SJCRH30 (cell line): ENCODE measurements around the gene DCXR. TPM values are rescaled to one million over a fixed set of nuclear protein-coding genes. Genes with fewer than 3 reads are reported as not detected.
"Not testable (repeated sequence)": the region's sequence is repeated elsewhere in the genome, so short reads cannot be mapped to it uniquely, and the experiment has no call there.

ENCODE experiments used
- DNase-seq, 2 experiments: peaks; one replicate each; pipeline ENCODE4 v3.0.0-alpha.2; 2015 to 2020
- H3K27ac ChIP-seq: fragments of 250-450 bp; sonication (Bioruptor Pico); 2 replicates; pipeline ENCODE4 v1.5.1; 2020; ENCODE audit warnings: mild to moderate bottlenecking, moderate library complexity
- H3K27me3 ChIP-seq: fragments of 250-450 bp; sonication (Bioruptor Pico); 2 replicates; pipeline ENCODE4 v1.5.1; 2020; ENCODE audit warnings: mild to moderate bottlenecking, moderate library complexity
- H3K36me3 ChIP-seq: fragments of 250-450 bp; sonication (Bioruptor Pico); 2 replicates; pipeline ENCODE4 v1.5.1; 2020; ENCODE audit warnings: mild to moderate bottlenecking, moderate library complexity
- H3K4me1 ChIP-seq: fragments of 250-450 bp; sonication (Bioruptor Pico); 2 replicates; pipeline ENCODE4 v1.5.1; 2020; ENCODE audit warnings: mild to moderate bottlenecking, moderate library complexity
- H3K4me3 ChIP-seq: fragments of 250-450 bp; sonication (Bioruptor Pico); 2 replicates; pipeline ENCODE4 v1.5.1; 2020; ENCODE audit warnings: mild to moderate bottlenecking, moderate library complexity
- H3K9me3 ChIP-seq: fragments of 250-450 bp; sonication (Bioruptor Pico); replicated peaks from 2 replicates; pipeline ENCODE4 v1.5.1; 2020; ENCODE audit warnings: mild to moderate bottlenecking, moderate library complexity
- total RNA-seq: library from RNA; depleted of rRNA; stranded (reverse); fragments of >200 nt; shearing (Covaris generic); gene quantifications from 2 replicates; pipeline ENCODE4 v1.2.3, GENCODE V29; 2014

DCXR gene
- total RNA-seq, 1 experiment from 2014 or later: 110 TPM

DNA sequence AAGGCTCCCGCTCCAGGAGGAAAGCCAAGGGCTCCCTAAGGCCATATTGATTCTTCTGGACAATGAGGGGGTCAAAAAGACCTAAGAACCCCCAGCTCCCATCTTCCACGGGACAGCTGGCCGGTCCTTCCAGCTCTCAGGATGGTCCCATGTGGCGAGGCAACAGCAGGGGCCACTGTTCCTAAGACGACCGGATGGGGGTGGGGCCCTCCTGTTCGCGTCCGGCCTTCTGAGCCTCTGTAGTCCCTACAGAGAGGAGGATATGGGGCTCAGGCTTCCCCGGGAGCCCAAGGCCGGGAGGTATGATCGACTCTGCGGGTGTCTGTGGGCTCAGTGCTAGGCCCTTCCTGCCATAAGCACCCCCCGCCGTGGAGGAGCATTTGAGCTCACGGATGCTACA lies 6.0 kb upstream of the DCXR start:
- no peaks in the 10 kb centered on the region for H3K27me3 ChIP-seq

DNA sequence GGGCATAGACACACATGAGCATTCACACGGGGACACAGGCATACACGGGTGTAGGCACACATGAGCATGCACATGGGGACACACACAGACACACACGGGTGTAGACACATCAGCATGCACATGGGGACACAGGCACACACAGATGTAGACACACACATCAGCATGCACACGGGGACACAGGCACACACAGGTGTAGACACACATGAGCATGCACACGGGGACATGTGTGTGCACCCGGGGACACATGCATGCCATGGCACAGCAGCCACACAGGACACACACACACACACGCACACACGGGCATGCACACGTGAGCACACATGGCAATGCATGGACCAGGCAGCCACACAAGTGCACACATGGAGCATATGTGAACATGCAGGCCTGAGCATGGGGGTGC lies 5.2 kb upstream of the DCXR start:
- Histone ChIP-seq H3K27ac (no peak overlapping the region), H3K27me3 (no peaks in the 10 kb centered on the region), H3K4me3 (no peak overlapping the region), H3K4me1 (no peaks in the 10 kb centered on the region), H3K9me3 (no peaks in the 10 kb centered on the region), H3K36me3 (no peaks in the 10 kb centered on the region)
- DNase-seq: no peak

More for the DNA sequence above, 6.0 kb upstream of the DCXR start:
- no peaks in the 10 kb centered on the region for H3K4me1 ChIP-seq
- no peak for DNase-seq
- H3K27ac ChIP-seq: no peak overlapping the region
- H3K36me3 ChIP-seq: no peaks in the 10 kb centered on the region
- no peaks in the 10 kb centered on the region for H3K9me3 ChIP-seq
- no peak overlapping the region for H3K4me3 ChIP-seq

- Histone ChIP-seq H3K27me3 (no peaks in the 10 kb centered on the region), H3K4me1 (peaks cover 3% of the 10 kb centered on the region; the same call in 1 of the 2 replicates), H3K27ac (no peak overlapping the region), H3K9me3 (no peaks in the 10 kb centered on the region), H3K36me3 (no peaks in the 10 kb centered on the region), H3K4me3 (no peak overlapping the region)
- DNase-seq: no peak
Measured at GRCh38 chr17:82041144-82041814, 3.8 kb upstream of the DCXR start.

- no peak overlapping the region for H3K4me3 ChIP-seq
Measured at GRCh38 chr17:82039695-82040299, 2.3 kb upstream of the DCXR start.

GRCh38 chr17:82038796-82039409 lies 1.4 kb upstream of the DCXR start:
- not testable (repeated sequence) for DNase-seq, H3K27me3 ChIP-seq, H3K27ac ChIP-seq, H3K36me3 ChIP-seq, H3K9me3 ChIP-seq, H3K4me3 ChIP-seq, H3K4me1 ChIP-seq

More at GRCh38 chr17:82039695-82040299, 2.3 kb upstream of the DCXR start:
- peaks cover 3% of the 10 kb centered on the region; the same call in 1 of the 2 replicates for H3K4me1 ChIP-seq
- no peaks in the 10 kb centered on the region for H3K9me3 ChIP-seq
- DNase-seq: no peak
- no peak overlapping the region for H3K27ac ChIP-seq
- no peaks in the 10 kb centered on the region for H3K36me3 ChIP-seq
- H3K27me3 ChIP-seq: no peaks in the 10 kb centered on the region

GRCh38 chr17:82037889-82038195 lies 345 bp upstream of the DCXR start:
- no peaks in the 10 kb centered on the region for H3K27me3 ChIP-seq
- H3K9me3 ChIP-seq: no peaks in the 10 kb centered on the region
- H3K4me3 ChIP-seq: peak overlapping the region; percentile 66
- DNase-seq: no peak
- peaks cover 3% of the 10 kb centered on the region; the same call in 1 of the 2 replicates for H3K4me1 ChIP-seq
- H3K27ac ChIP-seq: no peak overlapping the region
- no peaks in the 10 kb centered on the region for H3K36me3 ChIP-seq

GRCh38 chr17:82036634-82037091 lies 834 bp downstream of the DCXR start:
- H3K4me3 ChIP-seq: peak overlapping the region; percentile 66
- peaks cover 3% of the 10 kb centered on the region; the same call in 1 of the 2 replicates for H3K4me1 ChIP-seq
- H3K27ac ChIP-seq: no peak overlapping the region; the same call in 1 of the 2 replicates
- H3K9me3 ChIP-seq: no peaks in the 10 kb centered on the region
- H3K27me3 ChIP-seq: no peaks in the 10 kb centered on the region
- no peaks in the 10 kb centered on the region for H3K36me3 ChIP-seq
- DNase-seq: no peak

DNA sequence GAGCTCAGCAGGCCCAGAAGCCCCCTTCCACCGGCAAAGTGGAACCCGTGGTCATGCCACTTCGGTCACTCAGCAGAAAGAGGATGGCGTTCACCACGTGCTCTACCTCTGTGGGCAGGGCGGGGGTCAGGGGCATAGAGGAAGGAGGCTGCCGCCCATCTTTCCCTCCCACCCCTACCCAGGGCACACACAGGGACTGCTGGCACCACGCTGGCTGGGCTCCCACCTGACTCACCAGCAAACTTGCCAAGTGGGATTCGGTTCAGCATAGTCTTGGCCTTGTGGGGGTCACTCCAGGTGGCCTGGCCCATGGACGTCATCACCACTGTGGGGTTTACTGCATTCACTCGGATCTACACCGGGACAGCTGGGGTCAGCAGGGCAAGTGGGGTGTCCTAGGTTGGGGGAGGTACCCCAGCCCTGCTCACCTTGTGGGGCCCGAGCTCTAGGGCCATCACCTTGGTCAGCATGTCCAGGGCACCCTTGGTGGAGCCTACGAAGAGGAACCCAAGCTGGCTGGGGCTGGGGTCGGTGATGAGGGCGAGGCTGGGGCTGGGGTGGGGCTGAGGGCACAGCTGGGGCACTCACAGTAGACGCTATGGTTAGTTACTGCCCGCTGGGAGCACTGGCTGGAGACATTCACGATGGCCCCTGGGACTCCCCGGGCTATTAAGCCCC lies 1.4 kb downstream of the DCXR start:
- H3K9me3 ChIP-seq: no peaks in the 10 kb centered on the region
- no peak for DNase-seq
- peaks cover 3% of the 10 kb centered on the region; the same call in 1 of the 2 replicates for H3K4me1 ChIP-seq
- no peaks in the 10 kb centered on the region for H3K36me3 ChIP-seq
- H3K27ac ChIP-seq: no peak overlapping the region
- H3K4me3 ChIP-seq: peak overlapping the region; percentile 66
- H3K27me3 ChIP-seq: no peaks in the 10 kb centered on the region

DNA sequence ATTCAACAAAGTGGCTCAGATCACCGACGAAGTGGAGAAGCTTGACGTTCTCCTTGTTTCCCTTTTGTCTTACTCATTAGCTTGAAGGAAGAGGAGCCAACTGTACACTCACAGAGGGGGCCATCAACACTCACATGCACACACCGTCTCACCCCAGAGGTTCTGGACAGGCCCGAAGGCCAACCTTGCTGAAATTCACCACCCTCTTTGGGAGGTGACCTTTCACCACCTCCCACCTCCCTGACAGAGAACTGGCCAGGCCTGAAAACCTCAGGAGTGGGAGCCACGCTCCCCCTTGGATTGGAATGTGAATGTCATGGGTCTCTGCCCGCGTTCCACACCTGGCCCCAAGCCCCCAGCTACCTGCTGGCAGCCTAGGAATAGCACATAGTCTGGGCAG lies 2.0 kb downstream of the DCXR start:
- H3K27ac ChIP-seq: no peak overlapping the region
- no peak for DNase-seq
- H3K27me3 ChIP-seq: no peaks in the 10 kb centered on the region
- H3K36me3 ChIP-seq: no peaks in the 10 kb centered on the region
- peaks cover 3% of the 10 kb centered on the region; the same call in 1 of the 2 replicates for H3K4me1 ChIP-seq
- H3K9me3 ChIP-seq: no peaks in the 10 kb centered on the region
- H3K4me3 ChIP-seq: no peak overlapping the region

DNA sequence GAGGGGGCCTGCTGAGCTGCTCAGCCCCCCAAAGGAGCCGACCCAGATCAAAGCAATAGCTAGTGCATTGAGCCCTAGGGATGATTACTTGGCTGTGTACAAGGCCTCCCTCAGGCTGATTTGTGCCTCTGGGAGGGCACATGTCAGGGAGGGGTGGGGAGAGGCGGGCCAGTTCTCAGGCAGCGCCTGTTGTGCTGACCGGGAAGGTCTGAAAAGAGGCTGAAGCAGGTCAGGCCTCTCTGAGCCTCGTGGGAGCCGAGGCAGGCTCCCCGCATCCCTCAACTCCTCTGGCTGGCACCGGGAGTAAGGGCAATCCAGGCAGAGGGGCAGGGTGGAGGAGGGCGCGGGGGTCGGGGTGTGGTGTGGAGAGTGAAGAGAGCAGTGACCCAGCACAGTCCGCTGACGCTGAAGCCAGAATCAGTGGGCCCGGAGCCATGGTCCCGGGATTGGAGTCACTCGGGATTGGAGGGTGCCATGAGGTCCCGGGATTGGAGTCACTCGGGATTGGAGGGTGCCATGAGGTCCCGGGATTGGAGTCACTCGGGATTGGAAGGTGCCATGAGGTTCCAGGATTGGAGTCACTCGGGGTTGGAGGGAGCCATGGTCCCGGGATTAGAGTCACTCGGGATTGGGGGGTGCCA lies 3.0 kb downstream of the DCXR start:
- no peak overlapping the region for H3K27ac ChIP-seq
- DNase-seq: no peak
- peaks cover 3% of the 10 kb centered on the region; the same call in 1 of the 2 replicates for H3K4me1 ChIP-seq
- H3K9me3 ChIP-seq: no peaks in the 10 kb centered on the region
- H3K36me3 ChIP-seq: no peaks in the 10 kb centered on the region
- H3K27me3 ChIP-seq: no peaks in the 10 kb centered on the region
- no peak overlapping the region for H3K4me3 ChIP-seq

DNA sequence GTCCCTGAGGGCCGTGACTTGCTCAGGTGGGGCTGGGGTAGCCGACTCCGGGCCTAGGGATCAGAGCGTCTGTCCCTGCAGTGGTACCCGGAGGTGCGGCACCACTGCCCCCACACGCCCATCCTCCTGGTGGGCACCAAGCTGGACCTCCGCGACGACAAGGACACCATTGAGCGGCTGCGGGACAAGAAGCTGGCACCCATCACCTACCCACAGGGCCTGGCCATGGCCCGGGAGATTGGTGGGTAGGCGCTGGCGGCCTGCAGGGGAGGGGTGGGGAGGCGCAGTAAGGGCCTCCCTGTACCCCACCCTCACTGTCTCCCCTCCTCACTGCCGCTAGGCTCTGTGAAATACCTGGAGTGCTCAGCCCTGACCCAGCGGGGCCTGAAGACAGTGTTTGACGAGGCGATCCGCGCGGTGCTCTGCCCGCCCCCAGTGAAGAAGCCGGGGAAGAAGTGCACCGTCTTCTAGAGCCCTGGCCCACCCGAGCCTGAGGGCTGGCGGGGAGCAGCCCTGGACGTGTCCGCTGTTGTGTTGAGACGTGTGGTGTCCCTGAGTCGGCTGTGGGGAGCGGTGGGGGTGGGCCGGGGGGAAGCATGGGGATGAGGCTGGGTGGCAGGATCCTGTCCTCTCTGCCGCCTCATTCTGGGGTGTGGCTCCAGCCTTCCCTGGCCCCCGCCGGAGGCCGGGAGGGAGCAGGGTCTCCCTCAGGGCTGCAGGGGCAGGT lies 4.0 kb downstream of the DCXR start:
- Histone ChIP-seq H3K27ac (no peak overlapping the region), H3K4me1 (peaks cover 3% of the 10 kb centered on the region; the same call in 1 of the 2 replicates), H3K36me3 (no peaks in the 10 kb centered on the region), H3K27me3 (no peaks in the 10 kb centered on the region), H3K4me3 (no peak overlapping the region), H3K9me3 (no peaks in the 10 kb centered on the region)
- no peak for DNase-seq

DNA sequence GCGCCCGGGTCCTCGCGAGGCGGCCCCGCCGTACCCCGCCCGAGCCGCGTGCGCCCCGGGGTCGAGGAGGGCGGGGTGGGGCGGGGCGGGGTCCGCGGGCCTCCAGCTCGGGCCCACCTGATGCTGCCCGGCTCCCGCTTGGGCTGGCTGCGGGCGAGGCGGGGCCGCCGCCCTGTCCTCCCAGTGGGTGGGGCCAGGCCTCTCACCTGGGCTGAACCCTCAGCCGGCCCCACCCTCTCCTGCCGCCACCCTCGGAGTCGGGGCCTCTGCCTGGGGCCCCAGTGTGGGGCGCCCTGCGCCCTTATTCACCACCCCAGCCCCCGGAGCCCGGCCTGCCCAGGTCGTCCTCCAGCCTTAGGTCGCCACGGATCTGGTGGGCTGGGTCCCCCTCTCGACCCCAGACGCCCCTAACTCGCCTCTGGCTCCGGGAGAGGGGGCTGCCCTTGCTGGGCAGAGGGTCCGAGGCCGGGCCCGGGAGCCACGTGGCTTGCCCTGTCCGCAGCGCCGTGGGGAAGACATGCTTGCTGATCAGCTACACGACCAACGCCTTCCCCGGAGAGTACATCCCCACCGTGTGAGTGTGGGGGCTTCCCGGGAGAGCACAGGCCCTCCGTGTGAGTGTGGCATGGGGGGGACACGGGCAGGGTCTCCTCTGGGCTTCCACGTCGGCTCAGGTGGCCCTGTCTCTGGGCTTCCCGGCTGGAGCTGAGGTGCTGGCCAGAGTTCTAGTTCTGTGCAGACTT lies 5.4 kb downstream of the DCXR start:
- H3K27me3 ChIP-seq: no peaks in the 10 kb centered on the region
- DNase-seq: no peak
- peaks cover 3% of the 10 kb centered on the region; the same call in 1 of the 2 replicates for H3K4me1 ChIP-seq
- no peaks in the 10 kb centered on the region for H3K36me3 ChIP-seq
- H3K4me3 ChIP-seq: peak overlapping the region; percentile 49
- no peaks in the 10 kb centered on the region for H3K9me3 ChIP-seq
- no peak overlapping the region for H3K27ac ChIP-seq

- no peaks in the 10 kb centered on the region for H3K36me3 ChIP-seq
- H3K27me3 ChIP-seq: no peaks in the 10 kb centered on the region
- H3K9me3 ChIP-seq: no peaks in the 10 kb centered on the region
- DNase-seq: peak in 1 of 2 experiments; percentile 70
- no peak within 1 kb of the TSS for H3K27ac ChIP-seq
- H3K4me1 ChIP-seq: peaks cover under 1% of the 10 kb centered on the region; the same call in 1 of the 2 replicates
- H3K4me3 ChIP-seq: peak within 1 kb of the TSS; percentile 60
Measured at GRCh38 chr17:82031303-82031884, 6.1 kb downstream of the DCXR start, which contains the start of gene RAC3. Gene RAC3 (plus strand): TSS chr17:82031678. CDS start chr17:82031762, 84 bp downstream.
